ENCODE results near the gene TASP1. TPM values are rescaled to one million over a fixed set of nuclear protein-coding genes. Genes with fewer than 3 reads are reported as not detected.
"Not testable (repeated sequence)": the region's sequence is repeated elsewhere in the genome, so short reads cannot be mapped to it uniquely, and the experiment has no call there.

TASP1 gene
- total and polyA plus RNA-seq, 2 donors from 2014 or later, result 6.0 to 22.7 TPM

DNA sequence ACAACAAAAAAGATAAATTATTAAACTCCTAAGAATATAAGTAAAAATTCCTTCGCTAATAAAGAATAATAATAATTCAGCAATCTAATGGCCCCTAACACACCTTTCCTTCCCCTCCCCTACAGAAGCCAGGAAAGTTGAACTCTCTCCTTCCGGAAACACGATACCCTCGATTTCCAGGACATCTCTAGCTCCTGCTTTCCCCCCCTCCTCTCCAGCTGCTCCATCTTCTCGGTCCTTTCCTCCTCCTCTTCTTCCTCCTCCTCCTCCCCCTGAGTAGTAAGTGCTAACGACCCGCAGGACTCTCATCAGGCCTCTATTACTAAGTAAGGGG lies 603 bp downstream of the TASP1 start:
- intact Hi-C loops (cut with DNase I), result no loop called here
- peak overlapping the region; percentile 80 to 81 for H3K27ac ChIP-seq (ENCODE audit: low read depth in 2 of 2, low read length in 2 of 2)
- H3K27me3 ChIP-seq (ENCODE audit: control insufficient read depth, insufficient read depth, low read length), result no peaks in the 10 kb centered on the region
- peak overlapping the region; percentile 52 to 95 (median 93) for H3K9ac ChIP-seq (ENCODE audit: low read length in 3 of 3)
- FAIRE-seq (no peak), DNase-seq (peak in 2 of 5 donors; percentile 71 to 74)
- peaks cover 0 to 2% (median 0%) of the 10 kb centered on the region in 3 donors for H3K4me1 ChIP-seq (ENCODE audit: control insufficient read depth in 2 of 3, insufficient read depth in 2 of 3, low read depth in 1 of 3, low read length in 3 of 3)
- H3K4me3 ChIP-seq (ENCODE audit: low read length in 3 of 3), result peak overlapping the region; percentile 95 to 97 (median 95)
- no peaks in the 10 kb centered on the region for H3K9me3 ChIP-seq (ENCODE audit: control insufficient read depth in 2 of 3, insufficient read depth in 1 of 3, low read length in 3 of 3)
- TF ChIP-seq, protein P1, sequence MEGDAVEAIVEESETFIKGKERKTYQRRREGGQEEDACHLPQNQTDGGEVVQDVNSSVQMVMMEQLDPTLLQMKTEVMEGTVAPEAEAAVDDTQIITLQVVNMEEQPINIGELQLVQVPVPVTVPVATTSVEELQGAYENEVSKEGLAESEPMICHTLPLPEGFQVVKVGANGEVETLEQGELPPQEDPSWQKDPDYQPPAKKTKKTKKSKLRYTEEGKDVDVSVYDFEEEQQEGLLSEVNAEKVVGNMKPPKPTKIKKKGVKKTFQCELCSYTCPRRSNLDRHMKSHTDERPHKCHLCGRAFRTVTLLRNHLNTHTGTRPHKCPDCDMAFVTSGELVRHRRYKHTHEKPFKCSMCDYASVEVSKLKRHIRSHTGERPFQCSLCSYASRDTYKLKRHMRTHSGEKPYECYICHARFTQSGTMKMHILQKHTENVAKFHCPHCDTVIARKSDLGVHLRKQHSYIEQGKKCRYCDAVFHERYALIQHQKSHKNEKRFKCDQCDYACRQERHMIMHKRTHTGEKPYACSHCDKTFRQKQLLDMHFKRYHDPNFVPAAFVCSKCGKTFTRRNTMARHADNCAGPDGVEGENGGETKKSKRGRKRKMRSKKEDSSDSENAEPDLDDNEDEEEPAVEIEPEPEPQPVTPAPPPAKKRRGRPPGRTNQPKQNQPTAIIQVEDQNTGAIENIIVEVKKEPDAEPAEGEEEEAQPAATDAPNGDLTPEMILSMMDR (IDR thresholded peaks at IDR 0.05; ENCODE audit: borderline replicate concordance, extremely low read depth, insufficient read depth), result no peak
- H3K36me3 ChIP-seq (ENCODE audit: control insufficient read depth in 2 of 3, insufficient read depth in 3 of 3, low read length in 3 of 3), result no peaks in the 10 kb centered on the region

DNA sequence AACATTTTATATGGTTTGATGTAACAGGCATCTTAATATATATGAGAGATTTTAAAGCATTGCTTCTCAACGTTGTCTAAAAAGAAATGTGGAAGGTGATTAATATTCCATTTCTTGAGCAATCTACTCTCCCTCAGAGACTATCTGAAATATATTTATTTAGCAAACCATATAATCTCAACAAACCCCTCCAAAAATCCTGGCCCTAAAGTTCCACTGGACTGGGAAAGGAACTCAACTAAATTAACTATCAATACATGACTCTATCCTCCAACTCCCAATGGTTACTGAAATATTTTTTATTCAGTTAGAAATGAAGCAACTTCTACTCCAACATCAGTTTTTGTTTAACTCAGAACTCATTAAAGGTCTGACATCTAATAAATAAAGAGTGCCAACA lies 6.3 kb downstream of the TASP1 start:
- no peak for FAIRE-seq
- no peak overlapping the region for H3K4me3 ChIP-seq (ENCODE audit: low read length in 3 of 3)

DNA sequence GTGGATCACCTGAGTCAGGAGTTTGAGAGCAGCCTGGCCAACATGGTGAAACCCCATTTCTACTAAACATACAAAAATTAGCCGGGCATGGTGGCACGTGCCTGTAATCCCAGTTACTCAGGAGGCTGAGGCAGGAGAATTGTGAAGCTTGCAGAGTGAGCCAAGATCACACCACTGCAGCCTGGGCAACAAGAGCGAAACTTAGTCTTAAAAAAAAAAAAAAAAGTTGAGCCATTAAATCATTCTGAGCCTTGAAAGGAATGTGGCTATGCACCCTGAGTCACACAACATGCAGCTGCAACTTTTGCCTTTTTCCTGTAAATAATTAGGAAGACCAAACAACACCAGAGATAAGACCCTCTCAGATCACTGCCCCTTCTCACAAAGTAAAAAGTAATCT lies 11.2 kb downstream of the TASP1 start:
- DNase-seq; H3K36me3 ChIP-seq (ENCODE audit: control insufficient read depth in 2 of 3, insufficient read depth in 3 of 3, low read length in 3 of 3); intact Hi-C loops (cut with DNase I); H3K27me3 ChIP-seq (ENCODE audit: control insufficient read depth, insufficient read depth, low read length); H3K4me1 ChIP-seq (ENCODE audit: control insufficient read depth in 2 of 3, insufficient read depth in 2 of 3, low read depth in 1 of 3, low read length in 3 of 3); H3K9me3 ChIP-seq (ENCODE audit: control insufficient read depth in 2 of 3, insufficient read depth in 1 of 3, low read length in 3 of 3); FAIRE-seq; H3K9ac ChIP-seq (ENCODE audit: low read length in 3 of 3); H3K27ac ChIP-seq (ENCODE audit: low read depth in 2 of 2, low read length in 2 of 2); H3K4me3 ChIP-seq (ENCODE audit: low read length in 3 of 3): not testable (repeated sequence)

More for the DNA sequence above, 6.3 kb downstream of the TASP1 start:
- DNase-seq, result no peak
- Histone ChIP-seq H3K27me3 (ENCODE audit: control insufficient read depth, insufficient read depth, low read length) (no peaks in the 10 kb centered on the region), H3K9ac (ENCODE audit: low read length in 3 of 3) (no peak overlapping the region), H3K4me1 (ENCODE audit: control insufficient read depth in 2 of 3, insufficient read depth in 2 of 3, low read depth in 1 of 3, low read length in 3 of 3) (peaks cover 0 to 3% (median 0%) of the 10 kb centered on the region in 3 donors), H3K36me3 (ENCODE audit: control insufficient read depth in 2 of 3, insufficient read depth in 3 of 3, low read length in 3 of 3) (peaks cover 0 to 7% (median 0%) of the 10 kb centered on the region in 3 donors), H3K27ac (ENCODE audit: low read depth in 2 of 2, low read length in 2 of 2) (no peak overlapping the region), H3K9me3 (ENCODE audit: control insufficient read depth in 2 of 3, insufficient read depth in 1 of 3, low read length in 3 of 3) (no peaks in the 10 kb centered on the region)
- TF ChIP-seq, protein P1 (IDR thresholded peaks at IDR 0.05; ENCODE audit: borderline replicate concordance, extremely low read depth, insufficient read depth), result no peak
- intact Hi-C loops (cut with DNase I), result no loop called here

DNA sequence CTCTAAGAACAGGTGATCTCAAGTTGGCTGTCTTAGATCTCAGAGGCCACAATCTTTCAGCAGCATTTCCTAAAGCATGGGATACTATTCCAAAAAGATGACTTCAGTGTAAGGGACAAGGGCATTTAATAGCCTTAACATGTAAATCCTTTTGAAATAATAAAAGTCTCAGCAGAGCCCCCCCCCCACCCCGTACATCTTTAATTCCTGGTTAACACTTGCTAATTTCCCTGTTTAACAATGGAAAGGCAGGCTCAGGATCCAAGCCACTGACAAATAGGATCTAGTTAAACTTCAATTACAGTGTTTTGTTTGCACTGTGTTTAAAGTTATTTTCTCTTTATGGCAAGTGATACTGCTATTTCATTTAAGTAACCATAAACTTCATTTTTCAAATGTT lies 12.0 kb downstream of the TASP1 start:
- H3K36me3 ChIP-seq (ENCODE audit: control insufficient read depth in 2 of 3, insufficient read depth in 3 of 3, low read length in 3 of 3), result peaks cover 0 to 14% (median 0%) of the 10 kb centered on the region in 3 donors

More for the DNA sequence above, 12.0 kb downstream of the TASP1 start:
- DNase-seq (no peak), FAIRE-seq (no peak)
- H3K27ac ChIP-seq (ENCODE audit: low read depth in 2 of 2, low read length in 2 of 2), result no peak overlapping the region
- H3K4me3 ChIP-seq (ENCODE audit: low read length in 3 of 3), result no peak overlapping the region
- no peak overlapping the region for H3K9ac ChIP-seq (ENCODE audit: low read length in 3 of 3)
- peaks cover 0 to 3% (median 0%) of the 10 kb centered on the region in 3 donors for H3K4me1 ChIP-seq (ENCODE audit: control insufficient read depth in 2 of 3, insufficient read depth in 2 of 3, low read depth in 1 of 3, low read length in 3 of 3)
- H3K27me3 ChIP-seq (ENCODE audit: control insufficient read depth, insufficient read depth, low read length), result no peaks in the 10 kb centered on the region
- intact Hi-C loops (cut with DNase I), result no loop called here
- TF ChIP-seq, protein P1 (IDR thresholded peaks at IDR 0.05; ENCODE audit: borderline replicate concordance, extremely low read depth, insufficient read depth), result no peak
- H3K9me3 ChIP-seq (ENCODE audit: control insufficient read depth in 2 of 3, insufficient read depth in 1 of 3, low read length in 3 of 3), result no peaks in the 10 kb centered on the region

Data from kidney (tissue), 14 donors.